RWPE2 (cell line): ENCODE data around the gene TXNDC11.

Experiments used
- ATAC-seq: fragments of 200-7000 bp; cut with Tn5 transposase; 3 replicates; pipeline ENCODE4 v1.9.1; 2021; ENCODE audit warnings: low read depth
- DNase-seq: peaks from one replicate; pipeline ENCODE4 v3.0.0-alpha.2; 2020; ENCODE audit warnings: low spot score
- H3K27ac ChIP-seq: fragments of 450-650 bp; 2 replicates; pipeline ENCODE4 v1.5.1; 2017; ENCODE audit warnings: mild to moderate bottlenecking; ENCODE audit not compliant: poor library complexity, severe bottlenecking
- H3K27me3 ChIP-seq: fragments of 250-450 bp; sonication (Bioruptor Pico); 2 replicates; pipeline ENCODE4 v1.5.1; 2021; ENCODE audit warnings: mild to moderate bottlenecking, moderate library complexity; ENCODE audit not compliant: insufficient read depth, poor library complexity, severe bottlenecking
- H3K36me3 ChIP-seq: fragments of 250-450 bp; sonication (Bioruptor Pico); 2 replicates; pipeline ENCODE4 v1.5.1; 2020; ENCODE audit warnings: low read depth, mild to moderate bottlenecking, moderate library complexity
- H3K4me1 ChIP-seq: fragments of 250-450 bp; sonication (Bioruptor Pico); 2 replicates; pipeline ENCODE4 v1.5.1; 2021; ENCODE audit warnings: mild to moderate bottlenecking, moderate library complexity; ENCODE audit not compliant: insufficient read depth, poor library complexity, severe bottlenecking
- H3K4me3 ChIP-seq: fragments of 250-450 bp; sonication (Bioruptor Pico); 2 replicates; pipeline ENCODE4 v1.5.1; 2021; ENCODE audit warnings: mild to moderate bottlenecking, moderate library complexity; ENCODE audit not compliant: severe bottlenecking
- H3K9me3 ChIP-seq: fragments of 250-450 bp; sonication (Bioruptor Pico); 2 replicates; pipeline ENCODE4 v1.5.1; 2021; ENCODE audit warnings: mild to moderate bottlenecking, moderate library complexity; ENCODE audit not compliant: severe bottlenecking
- CTCF ChIP-seq: fragments of 450-650 bp; IDR thresholded peaks from one replicate; pipeline ENCODE4 v1.5.1; 2017; ENCODE audit warnings: mild to moderate bottlenecking, moderate library complexity; ENCODE audit not compliant: poor library complexity, severe bottlenecking

Gene TXNDC11

GRCh38 chr16:11636172-11636721 is 106.4 kb downstream of the TXNDC11 start:
- no peak for TF ChIP-seq CTCF
- no peaks in the 10 kb centered on the region for H3K27me3 ChIP-seq
- H3K4me1 ChIP-seq: peaks cover 23% of the 10 kb centered on the region
- DNase-seq (no peak), ATAC-seq (peak; percentile 83)
- H3K36me3 ChIP-seq: no peaks in the 10 kb centered on the region
- peak overlapping the region; percentile 24 for H3K27ac ChIP-seq
- H3K4me3 ChIP-seq: no peak overlapping the region
- H3K9me3 ChIP-seq: no peaks in the 10 kb centered on the region

- DNase-seq (no peak), ATAC-seq (no peak)
- Histone ChIP-seq H3K4me1 (peaks cover 17% of the 10 kb centered on the region), H3K27me3 (no peaks in the 10 kb centered on the region), H3K27ac (no peak overlapping the region), H3K9me3 (no peaks in the 10 kb centered on the region), H3K36me3 (no peaks in the 10 kb centered on the region), H3K4me3 (no peak overlapping the region)
- TF ChIP-seq CTCF: no peak
Measured at GRCh38 chr16:11635679-11636171, 106.9 kb downstream of the TXNDC11 start.

GRCh38 chr16:11635113-11635652 is 107.5 kb downstream of the TXNDC11 start:
- Histone ChIP-seq H3K4me1 (peaks cover 12% of the 10 kb centered on the region), H3K4me3 (no peak overlapping the region), H3K27me3 (no peaks in the 10 kb centered on the region), H3K36me3 (no peaks in the 10 kb centered on the region), H3K9me3 (no peaks in the 10 kb centered on the region), H3K27ac (no peak overlapping the region)
- ATAC-seq: no peak
- DNase-seq: no peak
- TF ChIP-seq CTCF: no peak

GRCh38 chr16:11634312-11634711 is 108.3 kb downstream of the TXNDC11 start:
- Histone ChIP-seq H3K27ac (no peak overlapping the region), H3K36me3 (no peaks in the 10 kb centered on the region), H3K4me3 (no peak overlapping the region), H3K9me3 (no peaks in the 10 kb centered on the region), H3K4me1 (peaks cover 9% of the 10 kb centered on the region), H3K27me3 (no peaks in the 10 kb centered on the region)
- no peak for TF ChIP-seq CTCF
- DNase-seq: no peak
- ATAC-seq: no peak

GRCh38 chr16:11633113-11633512 is 109.5 kb downstream of the TXNDC11 start:
- Histone ChIP-seq H3K36me3 (no peaks in the 10 kb centered on the region), H3K27me3 (no peaks in the 10 kb centered on the region), H3K4me3 (no peak overlapping the region), H3K9me3 (no peaks in the 10 kb centered on the region), H3K4me1 (peaks cover 19% of the 10 kb centered on the region), H3K27ac (no peak overlapping the region)
- ATAC-seq (no peak), DNase-seq (no peak)
- TF ChIP-seq CTCF: no peak
